HG02623 (cell line): ENCODE measurements around the gene HOTAIR.

Experiments used
- ATAC-seq: cut with Tn5 transposase; IDR thresholded peaks from one replicate; pipeline ENCODE4 v1.9.1; 2021; ENCODE audit warnings: moderate library complexity; ENCODE audit not compliant: unreplicated experiment

The HOTAIR gene

DNA sequence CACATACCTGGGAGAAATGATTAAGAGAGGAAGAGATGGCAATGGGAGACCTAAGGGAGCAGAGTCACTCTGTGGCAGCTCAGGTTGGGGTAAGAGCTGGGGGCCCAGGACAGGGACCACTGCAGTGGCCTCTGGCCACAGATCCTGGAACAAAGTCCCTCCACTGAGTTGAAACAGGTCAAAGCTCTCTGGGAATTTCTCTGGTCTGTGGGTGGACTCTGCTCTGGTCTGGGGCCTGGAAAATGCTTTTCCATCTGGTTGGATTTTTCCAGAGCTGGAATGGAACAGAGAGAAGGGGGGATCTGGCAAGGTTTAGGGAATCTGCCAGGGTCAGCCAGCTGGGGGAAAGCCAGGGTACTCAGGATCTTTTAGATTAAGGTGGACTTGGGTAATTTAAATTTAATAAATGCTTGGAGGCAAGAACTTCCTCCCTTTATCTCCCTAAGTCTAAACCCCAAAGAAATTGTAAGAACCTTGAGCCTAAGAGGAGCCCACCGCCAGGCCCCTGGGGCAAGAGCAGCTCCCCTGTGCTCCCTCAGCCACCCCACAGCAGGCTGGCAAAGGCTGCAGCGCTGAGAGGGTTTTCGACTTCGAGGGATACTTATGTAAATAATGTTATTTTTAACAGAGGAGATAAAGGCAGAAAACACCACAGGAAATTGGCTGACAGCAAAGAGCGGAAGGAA lies 13.9 kb upstream of the HOTAIR start:
- ATAC-seq, result no peak

DNA sequence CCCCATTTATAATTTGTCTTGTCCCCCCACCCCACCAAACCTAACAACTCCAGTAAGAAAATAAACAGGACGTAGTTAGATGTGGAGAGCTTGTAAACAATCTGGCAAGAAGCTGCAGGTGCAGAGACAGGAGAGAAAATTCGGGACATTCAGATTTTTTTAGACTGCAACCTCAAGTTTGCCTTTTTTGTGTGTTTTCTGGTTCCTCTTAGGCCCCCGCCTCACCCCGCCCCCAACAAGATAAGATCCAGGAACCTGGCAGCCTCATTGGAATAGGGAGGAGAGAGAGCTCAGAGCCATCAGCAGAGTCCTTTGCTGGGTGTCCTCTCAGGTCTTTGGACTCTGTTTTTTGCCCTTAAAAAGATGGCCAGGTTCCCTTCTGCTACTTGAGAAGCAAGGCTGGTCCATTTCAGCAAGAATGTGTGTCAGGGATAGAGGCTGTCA lies 13.1 kb upstream of the HOTAIR start:
- no peak for ATAC-seq

DNA sequence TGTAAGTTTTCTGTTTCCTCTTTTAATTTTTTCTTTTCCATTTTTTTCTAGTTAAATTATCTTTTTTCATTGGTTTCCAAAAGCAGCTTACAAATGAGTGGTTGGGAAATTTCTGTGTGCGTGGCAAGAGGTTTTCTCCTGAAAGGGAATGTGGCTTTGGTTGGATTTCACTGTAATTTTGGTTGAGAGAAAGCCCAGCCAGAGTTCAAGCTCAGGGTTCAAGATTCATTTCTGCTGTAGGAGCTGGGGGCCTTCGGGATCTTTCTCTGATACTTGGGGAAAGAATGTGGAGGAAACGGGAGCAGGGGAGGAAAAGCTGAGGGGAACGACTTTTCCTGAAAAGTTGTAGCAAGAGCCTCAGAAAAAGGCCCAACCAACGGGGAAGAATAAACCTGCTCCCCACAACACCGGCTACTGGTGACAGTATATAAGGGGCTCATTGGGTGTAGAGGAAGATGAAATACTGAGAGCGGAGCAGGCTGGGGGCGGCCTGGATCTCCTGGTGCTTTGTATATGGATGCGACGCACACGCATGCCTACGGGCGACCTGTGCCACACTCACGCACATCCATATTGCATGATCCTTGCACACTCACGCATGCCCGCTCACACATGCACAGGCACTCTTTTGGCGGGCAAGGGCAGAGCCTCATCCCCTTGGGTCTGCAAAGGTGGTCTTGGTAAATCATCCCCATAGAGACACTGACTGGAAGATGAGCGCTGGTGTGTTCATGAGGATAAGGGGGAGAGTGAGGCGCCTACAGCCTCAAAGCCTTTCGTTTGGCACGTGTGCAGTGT lies 12.1 kb upstream of the HOTAIR start:
- no peak for ATAC-seq

DNA sequence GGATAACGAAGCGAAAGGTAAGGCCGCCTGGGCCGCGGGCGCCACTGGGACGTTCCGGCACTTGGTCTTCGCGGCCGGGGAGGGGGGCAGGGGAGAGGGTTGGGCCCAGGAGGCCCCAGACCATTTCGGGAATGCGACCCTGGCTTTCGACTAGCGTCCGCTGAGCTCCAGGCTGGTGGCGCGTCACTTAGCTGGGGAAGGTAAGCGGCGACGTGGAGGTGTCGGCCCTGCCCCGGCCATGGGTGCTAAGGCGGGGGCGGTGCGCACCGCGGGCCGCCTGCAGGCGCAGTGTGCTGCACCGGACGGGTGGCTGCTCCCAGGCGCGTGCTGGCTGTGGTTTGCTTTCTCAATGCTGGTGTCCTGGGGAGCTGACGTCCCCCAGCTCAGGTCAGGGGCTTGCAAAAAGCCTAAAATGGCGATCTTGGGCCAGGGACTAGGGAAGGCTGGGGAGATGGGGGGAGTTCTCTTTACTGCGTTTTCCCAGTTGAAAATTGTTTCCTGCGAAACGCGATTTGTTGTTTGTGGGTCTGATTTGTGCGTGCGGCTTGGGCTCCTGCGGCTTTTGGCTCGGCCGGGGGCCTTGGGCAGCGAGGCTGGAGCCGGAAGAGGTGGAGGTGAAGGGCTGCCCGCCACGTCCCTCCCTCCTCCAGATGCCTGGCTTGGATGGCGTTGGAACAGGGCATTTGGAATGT lies 11.4 kb upstream of the HOTAIR start:
- no peak for ATAC-seq

DNA sequence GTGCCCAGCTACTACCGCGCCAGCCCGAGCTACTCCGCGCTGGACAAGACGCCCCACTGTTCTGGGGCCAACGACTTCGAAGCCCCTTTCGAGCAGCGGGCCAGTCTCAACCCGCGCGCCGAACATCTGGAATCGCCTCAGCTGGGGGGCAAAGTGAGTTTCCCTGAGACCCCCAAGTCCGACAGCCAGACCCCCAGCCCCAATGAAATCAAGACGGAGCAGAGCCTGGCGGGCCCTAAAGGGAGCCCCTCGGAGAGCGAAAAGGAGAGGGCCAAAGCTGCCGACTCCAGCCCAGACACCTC lies 10.9 kb upstream of the HOTAIR start:
- ATAC-seq, result no peak

DNA sequence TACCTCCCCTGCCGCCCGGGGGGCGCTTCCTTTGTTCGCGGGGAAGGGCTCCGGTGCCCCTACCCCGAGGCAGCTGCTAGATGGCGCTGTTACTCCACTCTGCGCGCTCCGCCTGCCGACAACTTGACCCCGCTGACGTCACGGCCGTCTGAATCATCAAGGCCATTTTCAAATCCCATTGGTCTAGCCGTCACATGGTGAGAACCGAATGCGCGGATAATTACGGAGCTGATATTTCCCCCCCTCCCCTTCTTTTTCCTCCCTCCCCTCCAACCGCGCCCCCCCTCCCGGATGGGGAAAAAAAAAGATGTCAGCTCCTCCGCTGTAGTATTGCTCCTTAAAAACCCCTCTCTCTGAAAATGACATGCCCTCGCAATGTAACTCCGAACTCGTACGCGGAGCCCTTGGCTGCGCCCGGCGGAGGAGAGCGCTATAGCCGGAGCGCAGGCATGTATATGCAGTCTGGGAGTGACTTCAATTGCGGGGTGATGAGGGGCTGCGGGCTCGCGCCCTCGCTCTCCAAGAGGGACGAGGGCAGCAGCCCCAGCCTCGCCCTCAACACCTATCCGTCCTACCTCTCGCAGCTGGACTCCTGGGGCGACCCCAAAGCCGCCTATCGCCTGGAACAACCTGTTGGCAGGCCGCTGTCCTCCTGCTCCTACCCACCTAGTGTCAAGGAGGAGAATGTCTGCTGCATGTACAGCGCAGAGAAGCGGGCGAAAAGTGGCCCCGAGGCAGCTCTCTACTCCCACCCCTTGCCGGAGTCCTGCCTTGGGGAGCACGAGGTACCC lies 10.3 kb upstream of the HOTAIR start, which contains the start of gene HOXC10:
Gene HOXC10 (plus strand): TSS at position 246 of the 791 bp plus-strand sequence. CDS start 114 bp downstream, at position 360.
- no peak for ATAC-seq

DNA sequence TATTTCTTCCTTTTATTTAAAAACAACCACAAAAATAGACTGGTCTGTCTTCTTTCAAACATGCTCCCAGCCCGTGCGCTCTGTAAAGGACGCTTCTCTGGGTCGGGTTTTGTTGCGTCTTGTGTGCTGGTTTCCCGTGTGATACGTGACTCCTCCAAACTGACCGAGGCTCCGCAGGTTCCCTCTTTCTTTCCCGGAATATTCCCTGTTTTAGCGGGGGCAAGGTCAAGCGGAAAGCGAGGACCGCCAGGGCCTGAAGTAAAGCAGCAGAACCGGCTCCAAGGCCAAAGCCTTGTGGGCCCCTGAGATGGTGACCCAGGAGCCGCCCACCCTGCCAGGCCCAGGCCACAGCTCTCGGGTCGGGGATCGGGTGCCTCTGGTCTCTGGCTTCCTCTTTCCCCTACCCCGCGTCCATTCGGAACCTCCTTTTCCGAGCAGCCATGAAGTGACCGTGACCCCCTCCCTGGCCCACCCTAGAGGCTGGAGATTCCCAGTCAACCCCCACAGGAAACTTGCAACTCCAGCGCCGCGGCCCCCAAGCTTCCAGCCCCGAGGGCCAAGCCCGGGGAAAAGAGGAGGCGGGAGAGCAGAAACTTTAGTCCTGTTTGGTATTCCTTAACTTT lies 9.3 kb upstream of the HOTAIR start:
- no peak for ATAC-seq

DNA sequence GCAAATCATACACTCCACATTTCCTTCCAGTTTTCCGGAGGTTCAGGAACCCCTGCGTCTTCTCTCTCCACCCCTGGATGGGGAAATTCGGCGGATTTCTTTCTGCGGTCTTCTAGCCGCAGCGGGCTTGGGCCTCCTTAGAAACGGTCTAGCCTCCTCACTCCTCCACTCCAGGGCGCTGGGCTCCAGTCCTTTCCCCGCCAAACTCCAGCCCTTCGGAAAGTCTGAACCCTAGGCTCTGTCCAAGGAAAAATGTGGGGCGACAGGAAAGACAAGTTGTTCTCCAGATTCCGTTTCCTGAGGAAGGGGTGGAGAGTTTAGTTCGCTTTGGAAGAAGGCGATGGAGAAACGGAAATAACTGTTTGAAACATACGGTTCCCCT lies 8.8 kb upstream of the HOTAIR start:
- ATAC-seq, result no peak

DNA sequence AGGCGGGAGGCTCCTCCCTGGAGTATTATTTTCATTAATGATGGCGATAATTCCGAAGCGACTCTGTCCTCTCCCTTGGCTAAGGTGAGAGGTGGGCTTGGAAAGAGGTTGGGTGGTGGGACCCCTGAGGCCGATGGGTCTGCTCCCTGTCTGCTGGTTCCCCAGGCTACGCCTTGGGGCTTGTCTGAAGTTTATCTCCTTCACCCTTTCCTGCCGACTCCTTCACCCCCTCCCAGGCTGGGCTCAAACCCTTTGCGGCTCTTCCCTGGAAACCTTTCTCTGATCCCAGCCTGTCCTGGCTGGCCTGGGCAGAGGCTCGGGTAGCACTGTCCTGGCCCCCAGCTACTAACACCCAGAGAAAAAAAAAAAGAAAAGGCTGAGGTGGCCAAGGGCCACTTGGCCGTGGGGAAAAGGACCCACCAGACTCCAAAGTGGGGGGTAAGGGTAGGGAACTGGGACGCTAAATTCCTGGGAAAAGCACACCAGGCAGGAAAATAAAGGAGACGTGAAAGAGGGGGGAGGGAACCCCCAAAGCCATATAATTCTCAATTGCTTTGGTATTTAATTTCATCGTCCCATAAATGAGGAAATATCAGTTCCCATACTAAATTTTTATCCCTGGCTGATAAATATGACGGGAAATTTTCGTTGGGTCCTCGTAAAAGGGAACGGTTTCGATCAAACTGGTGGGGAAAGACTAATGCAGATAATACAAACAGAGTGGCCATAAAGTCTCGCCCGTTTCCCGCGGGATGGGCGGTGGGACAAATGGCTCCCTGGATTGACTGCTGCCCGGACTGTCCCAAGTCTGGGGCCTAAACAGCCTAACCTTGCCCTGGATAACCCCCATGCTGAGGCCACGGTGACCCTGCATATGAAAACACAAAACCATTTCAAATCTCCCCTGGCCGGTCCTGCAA lies 8.2 kb upstream of the HOTAIR start:
- no peak for ATAC-seq

DNA sequence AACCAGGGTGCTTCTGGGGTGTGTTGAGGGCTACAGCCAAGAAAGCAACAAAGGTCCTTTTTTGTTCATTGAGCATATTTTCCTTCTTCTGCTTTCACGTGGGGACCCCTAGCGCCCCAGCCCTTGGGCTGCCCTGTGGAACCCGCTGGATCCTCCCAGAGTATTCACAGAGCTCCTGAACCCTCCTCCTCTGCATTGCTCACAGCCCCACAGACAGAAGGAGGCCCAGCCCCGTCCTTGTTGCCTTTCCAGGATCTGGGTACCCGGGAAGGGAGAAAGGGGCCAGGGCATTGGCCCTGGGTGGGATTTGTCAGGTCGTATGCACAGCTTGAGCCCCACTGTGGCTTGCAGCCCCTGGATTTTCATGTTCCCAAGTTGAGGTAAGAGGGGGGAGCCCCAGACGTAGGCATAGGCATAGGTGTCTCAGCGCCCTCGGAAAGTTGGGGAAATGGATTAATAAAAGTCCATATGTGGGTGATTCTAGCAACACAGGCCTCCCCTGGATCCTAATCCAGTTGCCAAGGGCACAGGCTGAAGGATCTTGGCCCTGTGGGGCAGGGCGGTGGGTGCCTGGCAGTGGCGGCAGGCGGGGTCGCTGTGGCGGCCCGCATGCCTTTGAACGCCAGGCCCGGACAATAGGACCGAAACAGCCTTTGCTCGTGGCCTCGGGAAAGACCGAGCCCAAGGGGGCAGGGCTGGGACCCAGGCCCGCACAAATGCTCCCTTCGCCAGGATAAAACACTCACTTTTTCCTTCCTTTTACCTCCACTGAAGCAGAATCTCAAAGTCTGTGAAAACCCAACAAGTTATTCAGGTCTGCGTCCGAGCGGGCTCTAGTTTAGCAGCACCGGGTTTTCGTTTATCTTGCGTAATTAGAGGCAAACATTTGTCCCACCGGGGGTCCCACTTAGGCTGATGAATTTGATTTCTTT lies 7.1 kb upstream of the HOTAIR start:
- ATAC-seq, result no peak

DNA sequence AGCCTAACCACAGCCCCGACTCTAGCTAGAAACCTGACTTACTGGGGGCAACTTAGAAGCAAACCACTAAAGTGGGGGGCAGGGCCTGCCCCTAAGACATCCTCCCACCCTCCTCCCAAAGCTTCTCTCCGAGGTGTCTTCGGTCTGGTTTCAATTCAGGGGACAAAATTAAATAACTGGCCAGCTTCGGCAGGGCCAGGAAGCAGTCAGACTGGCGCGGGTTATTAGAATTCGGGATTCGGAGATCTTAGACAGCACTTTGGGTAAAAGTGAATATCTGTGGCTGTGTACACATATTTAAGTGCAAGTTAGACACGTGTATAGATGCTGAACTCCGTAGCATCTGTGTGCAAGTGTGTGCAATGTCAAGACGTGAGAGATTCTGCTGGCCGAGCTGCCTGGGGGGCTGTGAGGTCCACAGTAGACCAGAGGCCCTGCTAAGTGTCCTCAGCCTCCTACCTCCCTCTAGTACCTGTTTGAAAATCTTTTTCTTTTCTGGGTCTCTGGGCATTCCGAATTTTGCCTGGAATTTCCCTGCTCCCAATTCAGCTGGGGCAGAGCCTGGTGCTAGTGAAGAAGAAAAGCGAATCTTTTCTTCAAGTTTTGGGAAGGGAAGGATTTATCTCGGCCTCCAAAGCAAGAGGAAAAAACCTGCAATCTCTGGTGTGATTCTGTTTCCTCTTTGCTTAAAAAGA lies 6.2 kb upstream of the HOTAIR start:
- ATAC-seq, result no peak

DNA sequence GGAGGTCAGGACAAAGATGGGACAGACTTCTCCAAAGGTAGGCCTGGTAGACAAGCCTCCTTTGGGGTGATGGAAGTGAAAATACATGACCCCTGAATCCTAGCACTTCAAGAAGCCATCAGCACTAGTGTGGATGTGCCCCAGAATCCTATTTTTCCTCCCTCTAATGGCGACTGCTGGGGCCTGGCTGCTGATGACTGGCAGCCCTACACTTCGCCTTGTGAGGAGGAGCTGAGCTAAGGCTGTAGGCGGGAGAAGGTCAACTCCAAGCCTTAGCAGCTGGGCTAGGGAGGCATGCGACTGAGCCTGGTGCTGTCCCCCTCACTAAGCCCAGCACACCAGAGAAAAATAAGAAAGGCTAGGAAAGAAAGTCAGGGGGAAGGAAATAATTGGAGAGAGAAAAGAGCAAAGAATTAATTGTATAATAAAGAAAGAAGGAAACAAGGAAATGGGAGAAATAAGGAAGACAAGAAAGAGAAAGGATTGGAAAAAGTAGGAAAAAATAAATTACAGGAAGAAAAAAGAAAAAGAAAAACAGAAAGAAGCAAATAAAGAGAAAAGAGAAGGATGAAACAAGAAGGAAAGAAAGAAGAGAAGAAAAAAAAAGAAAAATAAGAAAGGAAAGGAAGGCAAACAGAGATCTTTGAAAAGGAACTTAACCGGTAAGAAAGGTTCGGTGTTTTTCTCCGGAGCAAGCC lies 5.5 kb upstream of the HOTAIR start:
- ATAC-seq, result no peak

DNA sequence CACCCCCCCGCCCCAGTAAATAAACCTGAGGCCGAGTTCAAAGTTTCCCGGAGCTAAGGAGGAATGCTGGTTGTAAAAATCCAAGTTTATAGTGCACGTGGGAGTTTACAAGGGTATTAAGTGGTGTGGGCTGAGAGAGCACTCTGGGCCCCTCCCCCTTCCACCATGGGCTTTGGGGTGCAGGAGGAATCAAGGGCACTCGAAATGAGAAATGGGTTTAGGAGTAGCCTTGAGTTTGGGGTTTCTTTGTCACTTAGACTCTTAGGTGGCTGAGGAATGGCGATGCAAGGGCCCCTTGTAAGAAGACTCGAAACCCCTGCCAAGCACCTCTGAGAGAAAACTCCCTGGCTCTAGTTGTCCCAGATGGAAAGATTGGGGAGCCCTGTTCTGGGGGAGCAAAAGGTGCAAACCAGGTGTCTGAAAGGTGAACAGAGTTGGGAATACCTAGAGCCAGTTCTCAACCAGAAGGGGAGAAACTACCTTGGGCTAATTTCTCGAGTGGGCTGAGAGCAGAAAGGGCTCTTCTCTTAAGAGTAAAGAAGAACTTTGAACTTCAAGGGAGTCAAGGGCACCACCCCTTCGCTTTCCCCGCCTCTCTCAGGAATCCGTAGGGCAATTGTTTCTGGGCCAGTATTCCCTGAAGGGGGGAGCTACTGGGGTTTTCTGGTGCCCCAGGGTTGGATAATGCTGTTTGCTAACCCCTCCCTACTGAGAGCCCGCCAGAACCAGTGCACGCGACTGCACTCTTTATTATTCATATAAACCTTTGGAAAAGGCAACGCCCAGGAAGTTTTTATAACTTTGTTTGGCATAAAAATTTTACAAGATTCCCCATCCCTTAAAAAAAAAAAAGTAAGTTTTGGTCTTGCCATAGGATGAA lies 4.0 kb upstream of the HOTAIR start:
- no peak for ATAC-seq

DNA sequence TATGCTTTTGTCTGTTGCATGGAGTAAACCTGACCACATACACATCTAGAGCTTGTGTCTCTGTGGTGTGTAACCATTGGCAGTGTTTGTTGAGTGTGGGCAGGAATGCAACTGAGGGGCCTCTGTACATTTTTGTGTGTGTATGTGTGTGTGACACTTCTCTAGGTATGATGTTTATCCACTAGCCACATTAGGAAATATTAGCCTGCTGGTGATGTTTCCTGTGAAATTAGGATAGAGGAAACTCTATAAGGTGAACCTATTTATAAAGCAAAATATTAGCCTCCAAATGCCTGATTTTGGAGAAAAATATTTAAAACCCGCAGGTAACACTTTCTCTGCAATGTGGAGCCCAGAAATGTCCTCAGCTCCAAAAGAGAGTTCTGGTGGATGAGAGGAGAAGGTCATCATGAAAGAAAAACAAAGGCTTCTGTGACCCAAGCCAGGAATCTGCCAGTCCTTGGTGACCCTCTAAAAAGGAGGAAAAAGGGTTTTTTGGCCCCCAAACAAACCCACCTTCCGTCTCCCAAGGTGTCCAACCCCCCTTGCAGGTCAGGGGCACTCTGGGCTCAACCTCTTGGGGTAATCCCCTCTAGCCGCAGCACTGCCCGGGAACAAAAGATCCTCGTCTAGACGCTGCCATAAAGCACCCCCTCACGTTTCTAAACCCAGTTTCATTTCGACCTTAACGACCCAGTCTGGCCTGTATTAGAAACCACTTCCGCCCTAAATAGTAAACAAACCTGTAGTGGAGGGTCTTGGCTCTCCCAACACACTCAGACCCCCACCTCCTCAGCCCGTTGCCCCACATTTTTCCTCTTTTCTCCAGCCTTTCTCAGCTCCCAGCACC lies 3.1 kb upstream of the HOTAIR start:
- no peak for ATAC-seq

DNA sequence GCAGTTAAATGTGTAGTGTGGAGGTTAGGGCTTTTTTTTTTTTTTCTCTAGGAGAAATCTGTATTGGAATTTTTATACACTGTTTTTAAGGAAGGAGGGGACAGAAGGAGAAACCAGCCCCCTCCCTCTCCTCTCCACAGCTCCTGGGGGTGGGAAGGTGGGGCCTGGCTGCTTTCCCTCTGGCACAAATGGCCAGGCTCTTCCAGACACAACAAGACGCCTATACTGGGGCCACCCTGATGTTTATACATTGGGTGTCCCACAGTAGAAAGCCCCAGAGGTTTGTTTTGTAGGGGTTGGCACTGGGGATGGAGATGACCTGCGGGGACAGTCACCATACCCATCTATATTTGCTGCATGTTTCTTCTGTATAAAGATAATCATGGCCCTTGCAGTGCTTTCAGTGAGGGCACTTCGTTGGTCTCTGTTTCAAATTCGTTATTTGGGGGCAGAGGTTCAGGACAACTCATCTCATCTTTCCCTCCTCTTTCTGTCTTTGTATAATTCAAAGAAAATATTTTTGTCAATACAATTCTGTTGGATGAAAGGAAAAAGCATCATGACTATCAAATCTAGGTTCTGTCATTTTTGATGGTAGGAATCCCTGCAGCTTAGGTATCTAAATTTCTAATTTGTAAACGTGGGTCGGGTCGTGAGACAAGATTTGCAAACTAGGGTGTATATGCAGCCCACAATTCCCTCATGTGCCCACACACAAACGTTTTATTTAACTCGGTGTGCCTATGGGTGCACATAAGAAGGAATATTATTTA lies 2.3 kb upstream of the HOTAIR start:
- no peak for ATAC-seq
